Activated CD4-positive, CD25-positive, alpha-beta regulatory T cell treated with anti-CD3 and anti-CD28 coated beads, Interleukin-2, amount 50 U/mL, for 16 hours (primary cell): ENCODE measurements around the gene KCNJ5.

ENCODE experiments used
- DNase-seq: peaks from one replicate; pipeline ENCODE4 v3.0.0-alpha.2; 2020; ENCODE audit warnings: low read depth, low spot score

The KCNJ5 gene

DNA sequence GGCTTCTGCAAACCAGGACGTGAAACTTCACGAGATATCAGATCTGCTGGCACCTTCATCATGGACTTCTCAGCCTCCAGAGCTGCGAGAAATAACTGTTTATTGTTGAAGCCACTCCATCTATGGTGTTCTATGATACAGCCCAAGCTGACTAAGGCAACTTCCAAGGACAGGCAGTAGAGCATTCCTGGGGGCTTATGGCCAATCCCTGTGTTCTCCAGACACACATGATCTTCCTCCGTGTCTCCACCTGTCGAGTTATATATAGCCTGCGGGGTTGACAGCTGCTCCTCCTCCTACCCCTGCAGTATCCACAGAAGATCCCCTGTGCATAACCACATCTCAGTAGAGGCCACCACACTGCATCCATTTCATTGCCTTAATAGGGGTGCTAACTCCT lies 40.5 kb downstream of the KCNJ5 start:
- DNase-seq = no peak

DNA sequence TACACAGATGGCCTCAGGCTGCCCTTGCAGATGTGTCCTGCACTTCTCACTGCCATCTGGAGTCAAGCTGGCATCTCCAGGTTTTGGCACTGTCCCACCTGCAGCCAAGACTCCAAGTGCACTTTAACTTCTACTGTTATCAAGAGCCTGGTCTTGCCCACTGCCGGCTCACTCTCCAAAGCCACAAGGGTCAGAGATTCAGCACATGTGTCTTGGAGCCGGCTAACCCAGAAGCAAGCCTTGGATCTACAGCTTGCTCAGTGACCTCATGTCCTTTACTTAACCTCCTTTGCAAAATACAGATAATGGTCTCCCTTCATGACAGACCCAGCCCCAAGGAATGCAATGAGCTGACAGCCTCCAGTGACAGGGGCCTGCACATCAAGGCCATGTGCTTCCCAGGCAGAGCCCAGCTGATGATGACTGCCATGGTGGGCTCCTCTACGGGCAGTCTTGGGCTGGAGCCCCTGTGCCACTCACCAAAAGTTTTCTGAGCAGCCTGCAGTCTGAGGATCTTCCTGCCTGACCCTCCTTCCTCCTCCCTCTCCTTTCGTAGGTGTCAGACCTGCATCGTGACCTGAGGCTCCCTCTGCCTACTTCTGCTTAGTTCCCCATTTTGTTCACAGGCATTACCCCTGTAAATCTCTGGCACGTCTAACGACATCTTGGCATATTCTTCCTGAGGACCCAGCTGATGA lies 42.5 kb downstream of the KCNJ5 start:
- DNase-seq = no peak

DNA sequence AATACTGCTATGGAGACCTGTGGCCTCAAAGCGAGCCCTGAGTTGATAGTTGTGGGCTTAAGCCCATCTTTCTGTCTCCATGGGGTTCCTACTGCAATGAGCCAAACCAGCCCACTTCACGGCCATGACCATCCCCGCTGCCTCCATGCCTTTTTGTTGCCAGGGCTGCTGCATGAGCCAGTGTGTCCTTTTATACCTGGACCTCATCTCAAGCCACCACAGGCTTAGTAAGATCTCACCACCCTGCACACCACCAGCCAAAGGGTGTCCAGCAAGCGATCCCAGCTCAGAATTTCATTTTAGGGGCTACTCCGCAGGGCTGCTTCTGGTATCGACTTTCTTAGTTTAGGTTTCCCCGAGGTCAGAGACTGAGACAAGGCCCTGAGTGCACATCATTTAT lies 43.2 kb downstream of the KCNJ5 start:
- DNase-seq = no peak

DNA sequence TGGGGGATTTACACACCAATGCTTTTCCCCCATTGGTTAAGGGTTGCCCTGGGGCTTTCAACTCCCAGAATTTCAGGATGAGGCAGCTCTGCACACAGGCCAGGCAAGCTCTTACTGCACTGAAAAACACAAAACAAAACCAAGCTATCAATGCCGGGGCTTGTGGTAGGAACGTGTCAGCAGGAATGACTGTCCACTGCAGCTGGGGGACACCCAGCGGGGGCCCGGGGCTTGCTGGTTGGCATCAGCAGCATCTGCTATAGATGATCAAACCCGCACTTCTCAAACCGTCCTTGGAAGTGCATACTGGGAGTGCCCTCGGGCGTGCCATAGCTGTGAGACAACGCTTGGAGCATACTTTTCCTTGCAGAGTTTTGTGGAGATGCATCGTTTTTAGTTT lies 43.8 kb downstream of the KCNJ5 start:
- no peak for DNase-seq

DNA sequence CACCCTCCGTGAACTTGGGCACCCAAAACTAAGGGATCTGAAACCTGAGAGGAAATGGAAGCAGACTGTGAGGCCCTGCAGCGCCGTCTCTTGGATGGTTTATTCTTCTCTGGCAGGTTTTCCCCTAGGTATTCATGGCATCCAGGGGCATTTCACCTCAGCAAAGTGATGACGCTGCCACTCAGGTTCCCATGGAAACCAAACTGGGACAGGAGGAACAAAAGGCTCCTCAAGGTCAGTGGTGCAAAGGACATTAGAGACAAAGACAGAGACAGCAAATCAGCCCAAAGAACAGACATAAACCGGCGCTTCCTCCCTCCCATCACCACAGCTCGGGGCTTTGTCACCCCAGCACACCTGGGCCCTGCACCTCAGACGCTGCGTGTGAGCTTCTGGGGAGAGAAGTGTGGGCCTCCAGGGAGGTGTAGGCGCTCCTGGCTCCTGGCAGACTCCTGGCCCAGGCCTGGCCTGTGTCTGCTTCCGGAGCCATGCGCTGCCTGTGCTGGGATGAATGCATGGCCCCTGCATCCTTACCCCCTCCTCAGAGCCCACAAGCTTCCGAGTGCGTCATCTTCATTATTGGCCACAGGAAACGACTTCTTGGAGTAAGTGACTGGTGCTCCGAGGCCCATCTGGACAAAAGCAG lies 45.6 kb downstream of the KCNJ5 start:
- no peak for DNase-seq

DNA sequence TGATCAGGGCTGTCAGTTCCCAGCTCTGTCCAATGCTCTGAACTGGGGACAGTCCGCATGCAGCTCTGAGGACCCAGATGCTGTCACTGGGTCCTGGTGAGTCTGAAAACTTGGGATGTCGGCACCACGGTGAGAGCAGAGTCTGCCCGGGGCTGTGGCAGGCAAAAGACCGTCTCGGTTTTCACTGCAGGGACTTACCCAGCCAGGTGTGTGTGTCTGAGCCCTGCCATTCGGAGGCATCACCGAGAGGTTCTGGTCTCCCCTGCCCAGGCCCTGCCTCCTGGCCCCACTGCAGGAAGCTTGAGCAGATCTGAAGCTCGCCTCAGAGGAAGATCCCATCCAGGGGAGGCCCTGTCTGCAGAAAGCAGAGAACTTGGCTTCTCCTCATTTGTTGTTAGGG lies 46.3 kb downstream of the KCNJ5 start:
- DNase-seq = no peak

DNA sequence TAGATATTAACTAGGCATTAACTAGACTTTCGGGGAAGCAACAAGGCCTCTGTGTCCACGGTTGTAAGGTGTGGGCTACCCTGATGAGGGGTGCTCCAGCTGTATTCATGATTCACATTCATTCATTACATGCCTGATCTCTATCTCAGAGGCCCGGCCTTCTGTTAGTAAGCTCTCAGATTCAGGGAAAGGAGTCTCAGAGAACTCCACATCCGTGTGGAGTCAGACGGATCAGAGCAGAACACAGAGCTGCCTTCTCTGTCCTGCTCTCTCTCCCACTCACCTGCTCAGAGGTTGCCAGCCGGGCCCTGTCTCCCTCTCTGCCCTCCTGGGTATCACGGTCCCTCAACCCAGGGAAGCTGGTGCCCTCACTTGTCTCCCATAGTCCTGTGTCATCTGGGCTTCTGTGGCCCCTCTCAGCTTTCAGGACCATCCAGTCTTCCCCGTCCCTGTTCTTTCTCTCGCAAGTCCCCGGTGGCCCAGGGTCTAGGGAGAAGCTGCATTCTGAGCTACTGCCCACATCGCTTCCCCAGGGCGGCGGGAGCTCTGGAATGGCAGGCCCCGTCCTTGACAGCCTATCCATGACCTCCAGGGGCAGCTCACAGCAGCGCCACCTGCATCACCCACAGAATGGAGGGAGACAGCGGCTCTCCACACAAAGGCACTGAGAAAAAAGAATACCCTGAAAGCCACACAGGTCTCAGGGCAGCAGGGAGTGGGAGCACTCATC lies 47.2 kb downstream of the KCNJ5 start:
- DNase-seq = no peak

DNA sequence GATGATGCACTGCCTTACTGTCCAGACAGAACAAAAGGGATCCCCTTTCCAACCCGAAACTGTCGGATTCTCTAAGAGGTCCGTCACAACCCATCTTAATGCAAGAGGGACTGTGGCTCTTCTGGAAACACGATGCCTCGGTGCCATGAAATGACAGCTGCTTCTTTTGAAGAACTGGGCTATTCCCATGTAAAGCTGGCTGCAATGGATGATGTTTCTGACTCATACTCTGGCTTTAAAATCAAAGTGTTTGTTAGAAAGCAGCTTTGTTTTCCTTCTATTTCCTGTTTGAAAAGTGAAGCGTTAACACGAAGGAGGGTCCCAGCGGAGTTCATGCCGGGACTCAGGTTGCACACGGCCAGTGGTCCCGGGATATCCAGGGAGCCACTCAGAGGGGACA lies 48.4 kb downstream of the KCNJ5 start:
- DNase-seq = no peak

DNA sequence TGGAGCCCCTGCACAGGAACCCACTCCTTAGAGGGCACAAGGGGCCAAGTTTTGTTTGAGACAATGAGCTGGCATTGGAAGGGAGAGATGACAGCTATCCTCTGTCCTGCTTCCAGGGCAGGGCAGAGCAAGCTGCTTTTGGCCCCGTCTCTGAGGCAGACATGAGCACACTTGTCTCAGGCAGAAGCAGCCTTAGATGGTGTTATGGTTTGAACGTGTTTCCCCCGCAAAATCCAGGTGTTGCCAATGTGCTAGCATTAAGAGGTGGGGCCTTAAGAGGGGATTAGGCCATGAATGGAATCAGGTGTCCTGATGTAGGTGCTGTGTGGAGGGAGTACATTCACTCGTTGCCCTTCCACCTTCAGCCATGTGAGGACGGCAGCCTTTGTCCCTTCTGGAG lies 49.0 kb downstream of the KCNJ5 start:
- DNase-seq = no peak

DNA sequence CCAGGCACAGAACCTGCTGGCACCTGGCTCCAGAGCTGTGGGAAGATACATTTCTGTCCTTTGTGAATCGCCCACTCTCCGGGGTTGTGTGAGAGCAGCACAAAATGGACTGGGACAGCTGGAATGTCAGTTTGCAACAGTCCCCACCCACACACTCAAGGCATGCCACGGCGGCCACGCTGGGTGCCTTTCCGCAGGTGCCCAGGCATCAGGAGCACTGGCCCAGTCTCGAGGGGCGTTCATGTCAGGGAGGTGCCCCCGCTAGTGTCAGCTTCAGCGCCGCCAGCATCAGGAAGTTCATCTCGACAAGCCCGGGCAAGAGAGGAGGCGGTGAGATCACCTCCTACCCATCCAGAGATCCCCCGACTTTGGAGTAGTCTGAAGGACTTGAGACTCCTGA lies 49.4 kb downstream of the KCNJ5 start:
- no peak for DNase-seq

DNA sequence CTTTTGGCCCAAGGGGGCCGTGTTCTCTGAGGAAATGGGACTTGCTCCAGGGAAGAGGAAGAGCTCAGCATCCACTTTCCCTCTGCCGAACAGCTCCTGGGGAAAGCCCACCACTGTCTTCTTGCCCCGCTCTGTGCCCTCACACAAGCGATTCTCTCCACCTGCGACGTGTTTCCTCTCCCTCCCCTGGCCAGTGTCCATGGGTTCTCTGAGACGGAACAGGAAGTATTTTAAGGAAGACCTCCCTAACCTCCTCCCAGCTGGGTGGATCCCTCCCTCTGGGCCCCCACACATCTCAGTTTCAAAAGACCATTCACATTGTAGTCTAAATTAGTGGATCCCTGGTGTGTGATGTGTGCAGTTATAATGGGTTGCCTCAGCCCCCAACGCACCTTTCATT lies 50.0 kb downstream of the KCNJ5 start:
- DNase-seq = no peak

DNA sequence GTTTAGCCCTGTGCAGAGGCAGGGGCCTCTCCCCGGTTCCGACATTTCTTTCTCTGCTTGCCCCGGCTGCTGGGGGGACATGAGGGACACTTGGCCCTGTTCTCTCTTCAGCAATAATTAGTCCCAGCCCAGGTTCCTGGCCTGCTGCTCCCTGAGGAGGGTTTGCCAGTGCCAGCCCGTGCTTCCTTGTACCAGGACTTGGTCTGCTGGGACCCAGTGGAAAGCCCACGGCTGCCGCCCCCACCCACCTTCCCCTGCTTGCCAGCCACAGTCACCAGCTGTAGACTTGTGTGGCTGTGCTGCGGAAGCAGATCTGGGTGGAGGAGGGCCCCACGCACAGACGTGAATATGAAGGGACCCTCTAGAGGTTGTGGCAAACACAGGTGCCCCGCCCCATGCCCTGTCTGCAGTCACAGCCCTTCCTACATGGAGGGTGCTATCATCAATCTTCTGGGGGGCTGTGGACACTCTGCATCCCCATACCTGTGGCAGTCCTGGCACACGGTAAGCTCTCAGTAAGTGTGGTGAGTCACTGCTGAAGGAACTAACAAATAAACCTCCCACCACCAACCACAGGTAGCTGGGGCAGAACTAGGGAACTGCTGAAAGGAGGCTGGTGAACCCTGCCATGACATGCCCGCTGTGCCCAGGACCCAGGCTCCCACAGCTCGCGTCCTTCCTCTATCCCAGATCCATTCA lies 50.6 kb downstream of the KCNJ5 start:
- DNase-seq = no peak

DNA sequence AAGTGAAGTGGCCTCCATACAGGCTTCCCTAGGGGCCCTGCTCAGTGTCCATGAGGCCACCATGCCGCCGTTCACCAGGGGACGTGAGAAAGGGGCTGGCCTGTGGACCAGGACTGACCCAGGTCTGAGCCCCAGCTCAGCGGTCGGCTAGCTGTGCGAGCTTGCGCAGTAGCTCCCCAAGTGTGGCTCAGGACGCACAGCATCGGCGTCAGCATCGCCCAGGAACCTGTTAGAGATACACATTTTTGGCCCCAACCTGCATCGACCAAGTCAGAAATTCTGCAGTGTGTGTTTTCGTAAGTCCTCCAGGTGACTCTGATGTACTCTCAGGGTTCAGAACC lies 51.1 kb downstream of the KCNJ5 start:
- DNase-seq = no peak

DNA sequence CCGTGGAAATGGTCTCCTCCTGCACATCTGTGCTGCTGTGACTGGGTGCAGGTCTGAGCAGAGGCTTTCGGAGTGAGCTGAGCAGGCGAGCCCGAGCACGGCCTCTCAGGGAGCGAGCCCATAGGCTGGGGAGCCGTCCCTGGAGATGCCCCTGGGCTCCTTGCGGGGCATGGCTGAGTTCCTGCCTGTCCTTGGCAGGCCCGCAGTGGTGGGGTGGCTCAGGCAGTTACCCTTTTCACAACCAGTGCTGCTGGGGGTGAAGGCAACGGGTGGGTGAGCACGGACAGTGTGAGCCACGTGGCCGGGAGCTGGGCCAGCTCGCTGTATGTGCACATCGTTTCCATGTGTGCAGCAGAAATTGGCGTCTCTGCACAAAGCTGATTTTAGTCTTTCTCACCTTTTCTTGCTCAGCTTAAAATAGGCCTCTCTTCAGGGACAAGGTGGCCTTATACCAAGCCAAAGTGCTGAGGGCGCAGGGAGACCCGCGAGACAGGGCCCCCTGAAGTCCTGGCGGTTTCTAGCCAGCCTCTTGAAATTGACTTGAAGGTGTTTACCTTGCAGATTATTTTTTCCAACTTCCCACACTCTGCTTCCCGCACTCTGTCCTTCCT lies 51.8 kb downstream of the KCNJ5 start, which contains the start of gene TP53AIP1:
Gene TP53AIP1 (minus strand): TSS at position 55 of the 611 bp plus-strand sequence. CDS start 5,053 bp downstream, outside the sequence.
- no peak for DNase-seq

DNA sequence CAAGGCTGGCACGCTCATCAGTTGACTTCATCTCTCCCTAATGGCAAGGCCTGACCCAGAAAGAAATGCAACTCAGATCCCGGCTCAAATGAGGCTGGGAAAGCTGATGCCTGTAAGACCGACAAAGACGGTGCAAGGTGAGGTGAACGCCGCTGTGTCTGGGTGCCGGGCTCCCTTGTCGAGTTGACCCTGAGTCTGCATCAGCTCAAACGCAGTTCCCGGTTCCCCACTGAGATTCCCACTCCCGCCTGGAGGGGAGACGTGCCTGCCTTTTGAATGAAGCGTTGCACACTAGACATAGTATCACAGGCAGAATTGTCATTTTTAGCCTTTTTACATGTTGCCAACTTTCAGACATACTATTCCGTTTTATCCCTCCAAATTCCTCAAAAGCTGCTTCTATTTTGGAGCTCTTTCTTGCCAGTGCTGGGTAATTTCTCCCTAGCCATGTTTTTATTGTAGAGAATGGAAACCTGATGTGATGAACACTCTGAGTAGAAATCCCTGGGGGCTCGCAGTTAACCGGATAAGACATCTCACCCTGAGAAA lies 52.3 kb downstream of the KCNJ5 start:
- no peak for DNase-seq

DNA sequence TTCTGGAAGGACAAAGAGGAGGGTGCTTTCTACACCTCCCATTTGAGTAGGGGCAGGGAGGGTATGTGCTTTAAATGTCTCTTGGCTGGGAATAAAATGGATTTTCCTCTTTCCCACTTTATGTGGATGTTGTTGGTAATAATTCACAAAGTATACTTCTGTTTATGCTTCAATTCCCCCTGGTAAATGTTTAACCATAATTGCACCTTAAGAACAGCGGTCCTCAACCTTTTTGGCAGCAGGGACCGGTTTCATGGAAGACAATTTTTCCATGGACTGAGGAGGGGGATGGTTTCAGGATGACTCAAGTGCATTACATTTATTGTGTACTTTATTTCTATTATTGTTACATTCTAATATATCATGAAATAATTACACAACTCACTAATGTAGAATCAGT lies 55.5 kb downstream of the KCNJ5 start:
- no peak for DNase-seq

DNA sequence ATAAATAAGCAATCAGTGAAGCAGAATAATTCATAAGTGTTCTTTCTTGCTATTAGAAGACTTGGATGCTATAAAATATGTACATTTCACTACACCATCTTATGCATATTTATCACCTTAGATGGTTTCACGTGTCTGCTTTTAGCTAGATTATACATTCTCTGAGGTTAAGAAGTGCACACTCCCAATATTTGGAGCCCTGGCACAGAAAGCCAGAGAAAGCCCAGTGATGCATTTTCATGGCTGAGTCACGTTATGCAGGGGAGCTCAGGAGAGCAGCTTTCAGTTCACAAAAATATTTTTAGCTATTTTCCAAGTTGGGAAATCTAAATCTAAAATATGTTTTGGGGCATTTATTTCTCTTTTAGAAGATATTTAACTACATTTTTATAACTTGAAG lies 56.6 kb downstream of the KCNJ5 start:
- DNase-seq = no peak

DNA sequence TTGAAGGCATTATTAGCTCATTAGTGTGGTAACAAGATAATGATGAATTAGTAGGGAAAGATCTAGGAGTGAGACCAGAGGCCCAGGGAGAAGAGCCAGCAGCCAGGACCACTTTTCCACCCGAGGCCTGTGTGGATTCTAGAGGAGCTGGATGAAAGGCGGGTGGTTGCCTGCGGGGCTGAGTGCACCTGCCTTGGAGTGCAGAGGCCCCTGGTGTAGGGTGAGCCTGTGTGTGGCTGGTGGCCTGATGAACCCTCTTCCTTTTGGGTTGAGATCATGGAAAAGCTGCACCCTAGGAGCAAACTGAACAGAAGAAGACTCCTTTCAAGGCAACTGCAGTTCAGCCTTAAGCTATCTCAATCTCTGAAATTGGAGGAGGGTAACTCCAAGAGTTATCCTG lies 57.4 kb downstream of the KCNJ5 start:
- DNase-seq = no peak

DNA sequence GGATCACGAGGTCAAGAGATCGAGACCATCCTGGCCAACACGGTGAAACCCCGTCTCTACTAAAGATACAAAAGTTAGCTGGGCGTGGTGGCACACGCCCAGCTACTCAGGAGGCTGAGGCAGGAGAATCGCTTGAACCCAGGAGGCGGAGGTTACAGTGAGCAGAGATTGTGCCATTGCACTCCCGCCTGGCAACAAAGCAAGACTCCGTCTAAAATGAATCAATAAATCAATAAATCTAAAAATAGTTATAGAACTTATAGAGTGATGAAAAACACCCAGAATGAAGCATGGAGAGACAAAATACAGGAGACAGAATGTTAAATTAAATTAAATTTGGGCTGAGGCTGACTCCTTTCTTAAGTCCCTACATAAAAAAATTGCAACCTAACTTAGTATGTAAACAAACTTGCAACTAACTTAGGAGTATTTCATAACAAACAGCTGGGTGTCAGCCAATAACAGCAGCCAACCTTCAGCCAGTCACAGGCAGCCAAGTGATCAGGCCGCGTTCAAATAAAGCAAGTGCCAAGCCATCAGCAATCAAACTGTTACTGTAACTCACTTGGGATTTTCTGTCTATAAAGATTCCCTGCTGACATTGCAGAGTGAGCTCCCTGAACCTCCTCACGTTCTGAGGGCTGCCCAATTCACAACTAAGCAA lies 58.8 kb downstream of the KCNJ5 start:
- no peak for DNase-seq

DNA sequence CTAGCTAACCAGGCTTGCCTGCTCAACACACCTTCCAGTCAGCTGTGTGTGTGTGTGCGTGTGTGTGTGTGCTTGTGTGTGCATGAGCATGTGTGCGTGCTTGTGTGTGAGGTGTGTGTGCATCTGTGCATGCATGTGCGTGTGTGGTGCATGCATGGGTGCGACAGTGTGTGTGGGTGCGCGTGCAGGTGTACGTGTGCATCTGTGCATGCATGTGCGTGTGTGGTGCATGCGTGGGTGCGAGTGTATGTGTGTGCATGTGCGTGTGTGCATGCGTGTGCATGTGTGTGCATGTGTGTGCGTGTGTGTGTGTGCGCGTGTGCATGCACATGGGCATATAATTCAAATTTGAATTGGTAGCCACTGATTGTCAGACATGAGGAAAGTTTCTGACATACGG lies 62.0 kb downstream of the KCNJ5 start:
- no peak for DNase-seq

DNA sequence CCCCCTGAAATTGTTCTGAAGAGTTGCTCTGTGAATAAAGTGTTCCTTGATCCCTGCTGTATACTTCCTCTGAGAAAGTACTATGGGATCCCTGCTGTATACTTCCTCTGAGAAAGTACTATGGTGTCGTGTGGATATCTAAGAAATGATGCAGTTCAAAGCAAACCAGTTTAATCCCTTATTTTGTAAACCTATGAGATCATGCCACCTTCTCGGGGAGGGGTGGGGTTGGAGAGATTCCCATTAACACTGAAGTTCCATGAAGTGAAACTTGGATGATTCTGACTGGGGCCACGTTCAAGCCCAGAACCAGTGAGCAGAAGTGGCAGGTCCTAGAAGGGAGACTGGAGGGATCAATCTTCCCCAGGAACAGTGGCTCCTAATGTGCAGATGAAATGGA lies 64.5 kb downstream of the KCNJ5 start:
- no peak for DNase-seq
